ENCODE measurements around the gene CCDC88B.
"Not testable (repeated sequence)": the region's sequence is repeated elsewhere in the genome, so short reads cannot be mapped to it uniquely, and the experiment has no call there.

Gene CCDC88B

DNA sequence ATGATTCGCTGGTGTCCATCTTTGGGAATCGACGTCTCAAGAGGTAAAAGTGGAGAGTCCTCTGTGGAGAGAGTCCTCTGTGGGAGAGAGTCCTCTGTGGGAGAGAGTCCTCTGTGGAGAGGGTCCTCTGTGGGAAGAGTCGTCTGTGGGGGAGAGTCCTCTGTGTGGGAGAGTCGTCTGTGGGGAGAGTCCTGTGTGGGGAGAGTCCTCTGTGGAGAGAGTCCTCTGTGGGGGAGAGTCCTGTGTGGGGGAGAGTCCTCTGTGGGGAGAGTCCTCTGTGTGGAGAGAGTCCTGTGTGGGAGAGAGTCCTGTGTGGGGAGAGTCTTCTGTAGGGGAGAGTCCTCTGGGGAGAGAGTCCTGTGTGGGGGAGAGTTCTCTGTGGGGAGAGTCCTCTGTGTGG is 19.0 kb upstream of the CCDC88B start:
- Histone ChIP-seq H3K27ac (no peak overlapping the region), H4K20me1 (peaks cover 9% of the 10 kb centered on the region; the same call in 1 of the 2 replicates), H3K36me3 (peaks cover 36% of the 10 kb centered on the region), H3K4me3 (no peak overlapping the region), H3K9me3 (no peaks in the 10 kb centered on the region), H3K4me2 (no peak overlapping the region), H3K9ac (no peak overlapping the region), H3K27me3 (no peaks in the 10 kb centered on the region), H3K4me1 (peaks cover 42% of the 10 kb centered on the region)
- no peak for TF ChIP-seq Cebpa-rat (IDR thresholded peaks at IDR 0.05)

DNA sequence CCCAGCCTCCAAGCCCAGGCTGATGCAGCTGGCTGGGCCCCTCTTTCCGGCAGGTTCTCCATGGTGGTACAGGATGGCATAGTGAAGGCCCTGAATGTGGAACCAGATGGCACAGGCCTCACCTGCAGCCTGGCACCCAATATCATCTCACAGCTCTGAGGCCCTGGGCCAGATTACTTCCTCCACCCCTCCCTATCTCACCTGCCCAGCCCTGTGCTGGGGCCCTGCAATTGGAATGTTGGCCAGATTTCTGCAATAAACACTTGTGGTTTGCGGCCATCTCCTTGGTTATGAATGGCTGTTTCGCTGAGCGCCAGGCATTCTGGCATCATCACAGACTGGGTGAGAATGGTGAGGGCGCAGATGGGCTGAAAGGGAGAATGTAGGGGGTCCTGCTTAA is 18.5 kb upstream of the CCDC88B start:
- Histone ChIP-seq H3K4me1 (peaks cover 37% of the 10 kb centered on the region), H3K36me3 (peaks cover 32% of the 10 kb centered on the region), H3K9ac (no peak overlapping the region), H3K4me2 (no peak overlapping the region), H3K4me3 (no peak overlapping the region), H3K27ac (no peak overlapping the region), H4K20me1 (peaks cover 4% of the 10 kb centered on the region; the same call in 1 of the 2 replicates), H3K27me3 (no peaks in the 10 kb centered on the region), H3K9me3 (no peaks in the 10 kb centered on the region)
- no peak for TF ChIP-seq Cebpa-rat (IDR thresholded peaks at IDR 0.05)

DNA sequence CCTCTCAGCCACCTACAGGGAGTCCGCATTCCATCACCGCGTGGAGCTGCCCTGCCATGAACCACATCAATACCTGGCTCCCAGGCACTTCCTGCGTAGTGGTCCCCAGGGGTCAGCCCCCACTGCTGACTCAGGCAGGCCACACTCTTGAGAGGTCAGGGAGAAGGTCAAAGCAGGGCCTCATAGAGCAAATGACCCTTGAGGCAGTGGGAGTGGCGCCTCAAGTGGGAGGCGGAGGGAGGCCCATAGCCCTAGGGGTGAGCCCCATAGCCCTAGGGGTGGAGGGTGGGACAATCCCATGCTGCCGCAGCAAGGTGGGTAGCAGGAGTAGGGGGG is 17.1 kb upstream of the CCDC88B start:
- Histone ChIP-seq H3K9ac (0 out of 2 replicates have a peak overlapping the region, but pooled peaks have one; percentile 22), H3K27ac (0 out of 2 replicates have a peak overlapping the region, but pooled peaks have one; percentile 9), H3K4me1 (peaks cover 35% of the 10 kb centered on the region), H4K20me1 (no peaks in the 10 kb centered on the region), H3K4me3 (no peak overlapping the region), H3K36me3 (peaks cover 32% of the 10 kb centered on the region), H3K27me3 (no peaks in the 10 kb centered on the region), H3K4me2 (peak overlapping the region; percentile 39), H3K9me3 (no peaks in the 10 kb centered on the region)
- TF ChIP-seq Cebpa-rat (IDR thresholded peaks at IDR 0.05) = no peak

DNA sequence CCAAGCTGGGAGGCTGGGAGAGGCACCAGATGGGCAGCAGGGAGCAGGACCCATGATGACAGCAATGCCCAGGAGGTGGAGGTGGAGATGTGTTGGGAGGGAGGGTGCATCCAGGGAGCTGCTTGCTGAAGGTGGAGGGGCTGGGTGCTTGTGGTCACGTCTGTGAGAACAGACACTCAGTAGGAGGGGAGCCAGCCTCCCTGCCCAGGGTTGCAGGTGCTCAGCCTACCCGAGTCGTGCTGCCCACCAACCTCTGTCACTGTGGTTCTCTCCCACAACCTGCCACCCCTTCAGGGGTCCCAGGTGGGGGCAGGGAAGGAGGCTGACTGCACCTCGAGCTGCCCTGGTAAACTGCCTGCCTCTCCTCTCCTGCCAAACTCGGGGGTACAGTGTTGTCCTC is 16.6 kb upstream of the CCDC88B start:
- H3K36me3 ChIP-seq = peaks cover 32% of the 10 kb centered on the region
- no peak for TF ChIP-seq Cebpa-rat (IDR thresholded peaks at IDR 0.05)
- no peak overlapping the region for H3K4me3 ChIP-seq
- H3K4me2 ChIP-seq = peak overlapping the region; percentile 39
- no peaks in the 10 kb centered on the region for H4K20me1 ChIP-seq
- peaks cover 35% of the 10 kb centered on the region for H3K4me1 ChIP-seq
- H3K27ac ChIP-seq = peak overlapping the region; percentile 46; the same call in 1 of the 2 replicates
- H3K9ac ChIP-seq = 0 out of 2 replicates have a peak overlapping the region, but pooled peaks have one; percentile 22
- H3K9me3 ChIP-seq = no peaks in the 10 kb centered on the region
- H3K27me3 ChIP-seq = no peaks in the 10 kb centered on the region

DNA sequence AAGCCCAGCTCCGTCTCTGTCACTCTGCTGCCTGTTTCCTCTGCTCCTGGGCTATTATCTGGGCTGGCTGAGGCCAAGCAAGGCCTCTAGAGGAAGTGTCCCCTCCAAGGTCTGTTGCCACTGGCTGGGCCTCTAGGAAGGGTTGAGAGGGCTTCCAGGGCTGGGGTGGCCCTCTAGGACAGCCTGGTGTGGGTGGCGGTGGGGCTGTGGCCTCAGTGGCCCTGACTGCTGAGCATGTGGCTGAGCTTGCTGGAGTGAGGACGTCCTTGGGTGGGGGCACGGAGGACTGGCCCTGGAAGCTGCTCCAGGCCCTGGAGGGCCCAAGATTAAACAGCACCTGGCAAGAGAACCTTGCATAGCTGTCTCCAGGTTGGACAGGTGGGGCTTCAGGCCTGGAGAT is 16.0 kb upstream of the CCDC88B start:
- not testable (repeated sequence) for H3K4me2 ChIP-seq

DNA sequence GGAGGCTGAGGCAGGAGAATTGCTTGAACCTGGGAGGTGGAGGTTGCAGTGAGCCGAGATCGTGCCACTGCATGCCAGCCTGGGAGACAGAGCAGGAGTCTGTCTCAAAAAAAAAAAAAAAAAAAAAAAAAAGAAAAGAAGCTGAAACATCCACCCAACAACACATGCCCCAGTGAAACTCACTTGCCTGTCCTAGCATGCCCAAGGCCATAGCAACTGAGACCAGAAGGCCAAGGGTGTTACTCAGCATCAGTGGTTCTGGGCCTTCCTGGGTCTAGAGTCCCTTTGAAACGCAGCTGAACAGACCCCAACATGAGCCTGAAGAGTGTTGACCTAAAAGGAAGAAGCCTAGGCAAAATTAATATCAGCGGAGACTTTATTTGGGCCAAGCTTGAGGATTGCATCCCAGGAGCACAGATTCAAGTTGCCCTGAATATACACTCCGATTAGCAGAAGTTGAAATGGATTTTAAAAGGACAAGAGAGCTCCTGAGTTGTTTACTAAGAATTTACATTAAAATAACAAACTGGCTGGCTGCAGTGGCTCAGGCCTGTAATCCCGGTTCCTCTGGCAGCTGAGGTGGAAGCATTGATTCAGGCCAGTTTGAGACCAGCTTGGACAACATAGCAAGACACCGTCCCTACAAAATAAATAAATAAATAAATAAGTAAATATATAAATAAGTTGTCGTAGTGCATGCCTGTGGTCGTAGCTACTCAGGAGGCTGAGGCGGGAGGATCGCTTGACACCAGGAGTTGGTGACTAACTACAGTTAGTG is 15.1 kb upstream of the CCDC88B start:
- no peak for TF ChIP-seq Cebpa-rat (IDR thresholded peaks at IDR 0.05)
- H3K4me3 ChIP-seq = no peak overlapping the region
- H3K4me2 ChIP-seq = no peak overlapping the region
- H3K27me3 ChIP-seq = no peaks in the 10 kb centered on the region
- H3K27ac ChIP-seq = no peak overlapping the region
- H4K20me1 ChIP-seq = no peaks in the 10 kb centered on the region
- H3K4me1 ChIP-seq = peaks cover 23% of the 10 kb centered on the region
- H3K36me3 ChIP-seq = peaks cover 32% of the 10 kb centered on the region
- no peaks in the 10 kb centered on the region for H3K9me3 ChIP-seq
- no peak overlapping the region for H3K9ac ChIP-seq

More for the DNA sequence above, 16.0 kb upstream of the CCDC88B start:
- H3K4me3 ChIP-seq, H4K20me1 ChIP-seq, H3K27ac ChIP-seq, H3K9ac ChIP-seq, H3K27me3 ChIP-seq, H3K9me3 ChIP-seq: not testable (repeated sequence)
- H3K4me1 ChIP-seq = peaks cover 32% of the 10 kb centered on the region
- peaks cover 32% of the 10 kb centered on the region for H3K36me3 ChIP-seq

DNA sequence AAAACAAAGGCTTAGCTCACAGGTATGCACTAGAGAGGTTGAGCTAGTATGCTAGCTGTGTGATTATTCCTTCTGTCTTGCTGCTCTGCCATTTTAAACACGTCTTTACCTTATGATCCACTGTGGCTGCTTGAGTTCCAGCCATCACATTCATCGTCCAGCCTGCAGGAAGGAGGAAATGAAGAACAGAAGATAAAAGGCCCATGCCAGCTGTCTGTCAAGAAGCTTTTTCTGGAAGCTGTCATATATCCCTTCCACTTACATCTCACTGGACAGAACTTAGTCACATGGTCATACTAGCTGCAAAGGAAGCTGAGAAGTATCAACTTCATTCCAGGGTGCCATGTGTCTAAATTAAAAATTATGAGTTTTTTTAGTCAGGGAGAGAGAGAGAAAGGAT is 12.6 kb upstream of the CCDC88B start:
- H3K4me1 ChIP-seq = peaks cover 30% of the 10 kb centered on the region
- no peak overlapping the region for H3K9ac ChIP-seq
- H3K4me3 ChIP-seq = no peak overlapping the region
- no peak for TF ChIP-seq Cebpa-rat (IDR thresholded peaks at IDR 0.05)
- H3K27ac ChIP-seq = no peak overlapping the region
- H3K36me3 ChIP-seq = peaks cover 8% of the 10 kb centered on the region; the same call in 1 of the 2 replicates
- H3K9me3 ChIP-seq = no peaks in the 10 kb centered on the region
- no peaks in the 10 kb centered on the region for H4K20me1 ChIP-seq
- H3K27me3 ChIP-seq = no peaks in the 10 kb centered on the region
- H3K4me2 ChIP-seq = no peak overlapping the region

DNA sequence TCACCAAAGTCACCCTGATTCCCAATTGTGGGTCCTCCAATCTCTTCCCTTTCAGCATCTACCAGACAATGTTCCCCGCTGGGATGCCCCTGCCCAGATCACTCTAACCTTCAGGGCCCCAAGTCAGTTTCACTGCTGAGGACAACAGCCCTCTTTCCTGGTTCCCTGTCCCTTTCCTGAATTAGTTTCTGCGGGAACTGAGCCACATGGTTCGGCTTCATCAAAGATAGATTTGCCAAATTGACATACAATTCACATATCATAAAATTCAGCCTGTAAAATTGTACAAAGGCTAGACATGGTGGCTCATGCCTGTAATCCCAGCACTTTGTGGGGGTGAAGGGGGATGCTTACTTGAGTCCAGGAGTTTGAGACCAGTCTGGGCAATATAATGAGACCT is 12.0 kb upstream of the CCDC88B start:
- no peaks in the 10 kb centered on the region for H3K9me3 ChIP-seq
- H3K36me3 ChIP-seq = 0 out of 2 replicates have a peak, but pooled peaks cover 2% of the 10 kb centered on the region
- no peak overlapping the region for H3K4me2 ChIP-seq
- peaks cover 27% of the 10 kb centered on the region for H3K4me1 ChIP-seq
- no peak overlapping the region for H3K9ac ChIP-seq
- TF ChIP-seq Cebpa-rat (IDR thresholded peaks at IDR 0.05) = no peak
- H3K27ac ChIP-seq = no peak overlapping the region
- no peaks in the 10 kb centered on the region for H3K27me3 ChIP-seq
- no peaks in the 10 kb centered on the region for H4K20me1 ChIP-seq
- H3K4me3 ChIP-seq = no peak overlapping the region

DNA sequence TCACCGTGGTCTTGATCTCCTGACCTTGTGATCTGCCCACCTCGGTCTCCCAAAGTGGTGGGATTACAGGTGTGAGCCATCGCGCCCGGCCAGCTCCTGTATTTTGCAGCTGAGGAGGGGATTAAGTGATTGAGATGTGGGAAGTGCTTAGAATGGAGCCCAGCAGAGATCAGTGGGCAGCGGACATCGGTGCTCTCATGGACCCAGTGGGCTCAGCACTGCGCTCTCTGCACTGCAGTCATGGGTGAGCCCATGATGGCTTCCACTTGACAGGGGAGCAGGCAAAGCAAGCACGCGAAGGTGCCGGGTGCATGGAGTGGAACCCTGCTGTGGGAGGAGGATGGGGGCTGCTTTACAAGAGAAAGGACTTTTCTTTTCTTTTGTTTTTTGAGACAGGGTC is 9.1 kb upstream of the CCDC88B start:
- Histone ChIP-seq H3K36me3 (no peaks in the 10 kb centered on the region), H3K4me3 (no peak overlapping the region), H4K20me1 (no peaks in the 10 kb centered on the region), H3K27me3 (no peaks in the 10 kb centered on the region), H3K9me3 (no peaks in the 10 kb centered on the region), H3K9ac (no peak overlapping the region), H3K4me1 (peaks cover 32% of the 10 kb centered on the region), H3K27ac (no peak overlapping the region), H3K4me2 (no peak overlapping the region)
- no peak for TF ChIP-seq Cebpa-rat (IDR thresholded peaks at IDR 0.05)

DNA sequence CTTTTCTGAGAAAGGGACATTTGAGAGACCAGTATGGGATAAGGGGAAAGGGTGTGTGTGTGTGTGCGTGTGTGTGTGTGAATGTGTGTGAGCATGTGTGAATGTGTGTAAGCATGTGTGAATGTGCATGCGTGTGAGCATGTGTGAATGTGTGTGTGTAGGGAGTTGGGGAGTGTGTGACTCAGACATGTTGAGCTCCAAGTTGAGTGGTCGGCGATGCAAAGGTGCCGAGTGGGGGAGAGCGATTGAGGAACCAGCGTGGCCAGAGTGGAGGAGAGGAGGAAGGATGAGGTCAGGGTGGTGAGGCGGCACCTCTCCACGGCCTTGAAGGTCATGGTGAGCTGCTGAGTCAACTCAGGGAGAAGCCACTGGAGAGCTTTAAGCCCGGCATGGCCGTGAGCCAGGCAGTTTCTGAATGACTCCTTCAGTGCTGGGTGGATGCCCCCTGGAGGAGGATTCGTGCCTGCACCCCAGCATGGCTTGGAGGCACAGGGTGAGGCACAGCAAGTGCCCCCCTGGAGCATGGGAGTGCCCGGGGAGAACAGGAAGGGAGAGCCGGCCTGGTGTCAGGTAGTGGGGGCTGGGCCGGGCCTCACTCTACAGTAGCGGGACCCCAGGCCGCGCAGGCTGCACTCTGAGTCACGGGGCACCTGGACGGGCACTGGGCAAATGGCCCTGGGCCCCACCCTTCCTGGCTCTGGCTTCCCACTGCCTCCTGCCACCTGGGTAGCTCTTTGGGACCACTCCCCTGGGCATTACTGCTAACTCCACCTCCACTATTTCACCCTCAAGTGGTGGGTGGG is 8.2 kb upstream of the CCDC88B start:
- Histone ChIP-seq H3K27me3 (no peaks in the 10 kb centered on the region), H3K9ac (no peak overlapping the region), H3K4me1 (peaks cover 40% of the 10 kb centered on the region), H3K4me3 (no peak overlapping the region), H4K20me1 (no peaks in the 10 kb centered on the region), H3K9me3 (no peaks in the 10 kb centered on the region), H3K4me2 (peak overlapping the region; percentile 73), H3K36me3 (no peaks in the 10 kb centered on the region), H3K27ac (peak overlapping the region; percentile 35; the same call in 1 of the 2 replicates)
- no peak for TF ChIP-seq Cebpa-rat (IDR thresholded peaks at IDR 0.05)

All from BLaER1 (cell line).